K562 (cell line): ENCODE data around the gene MBNL2. TPM values are rescaled to one million over a fixed set of nuclear protein-coding genes. Genes with fewer than 3 reads are reported as not detected.

Experiments used
- ARNT ChIP-seq, 2 experiments: fragments of 450-650 bp; IDR thresholded peaks; 2 replicates each; pipeline ENCODE4 v1.6.1; 2016; ENCODE audit warnings: mild to moderate bottlenecking in 1 of 2
- BCOR ChIP-seq: fragments of 450-650 bp; IDR thresholded peaks from 2 replicates; pipeline ENCODE4 v1.6.1; 2016
- FOS ChIP-seq: IDR thresholded peaks from 3 replicates; pipeline ENCODE4 v1.6.1; 2011; ENCODE audit not compliant: insufficient read length; ENCODE audit errors: extremely low read depth
- FOSL1 ChIP-seq: fragments of 200-800 bp; sonication (Bioruptor generic); conservative IDR thresholded peaks from 2 replicates; pipeline ENCODE4 v1.6.1; 2016; ENCODE audit warnings: missing genetic modification characterization, missing compliant biosample characterization
- KLF10 ChIP-seq: fragments of 250-450 bp; sonication (Bioruptor Pico); IDR thresholded peaks from 2 replicates; pipeline ENCODE4 v1.6.1; 2021; ENCODE audit warnings: matching md5 sums
- MCM2 ChIP-seq: fragments of 450-650 bp; IDR thresholded peaks from 2 replicates; pipeline ENCODE4 v1.6.1; 2017; ENCODE audit warnings: low read depth, mild to moderate bottlenecking
- MCM3 ChIP-seq: fragments of 450-650 bp; IDR thresholded peaks from 2 replicates; pipeline ENCODE4 v1.6.1; 2016
- MEF2A ChIP-seq: IDR thresholded peaks from 2 replicates; pipeline ENCODE4 v1.6.1; 2011; ENCODE audit warnings: low read depth, mild to moderate bottlenecking, low read length, moderate library complexity; ENCODE audit not compliant: control insufficient read depth
- MTF1 ChIP-seq: fragments of 250-450 bp; sonication (Bioruptor Pico); IDR thresholded peaks from 2 replicates; pipeline ENCODE4 v1.9.0; 2021; ENCODE audit warnings: moderate library complexity, mild to moderate bottlenecking, inconsistent platforms, borderline replicate concordance
- MYBL2 ChIP-seq, 2 experiments: fragments of 450-650 bp in 1 of 2; sonication (generic) in 1 of 2; formaldehyde crosslinking in 1 of 2; IDR thresholded peaks; 2 replicates each; pipeline versions ENCODE4 v1.6.1 to v1.8.1; 2017 to 2022; ENCODE audit warnings: borderline replicate concordance in 1 of 2, inconsistent platforms in 1 of 2, low read depth in 1 of 2, mild to moderate bottlenecking in 1 of 2, missing genetic modification reagents in 1 of 2, moderate library complexity in 1 of 2
- NR0B1 ChIP-seq: fragments of 450-650 bp; IDR thresholded peaks from one replicate; pipeline ENCODE4 v1.6.1; 2018; ENCODE audit warnings: mild to moderate bottlenecking, moderate library complexity; ENCODE audit not compliant: partially characterized antibody
- PHF8 ChIP-seq: fragments of 200-600 bp; sonication (generic); IDR thresholded peaks from 2 replicates; pipeline ENCODE4 v1.6.1; 2012; ENCODE audit warnings: mixed run types, mild to moderate bottlenecking, inconsistent platforms, low read length, moderate library complexity, borderline replicate concordance
- SMAD3 ChIP-seq: fragments of 450-650 bp; formaldehyde crosslinking; conservative IDR thresholded peaks from 2 replicates; pipeline ENCODE4 v1.4.0; 2020; ENCODE audit warnings: mild to moderate bottlenecking
- SMAD4 ChIP-seq: fragments of 250-450 bp; sonication (Bioruptor Pico); conservative IDR thresholded peaks from 2 replicates; pipeline ENCODE4 v1.8.0; 2021; ENCODE audit warnings: inconsistent platforms, mild to moderate bottlenecking, moderate library complexity
- TBP ChIP-seq: optimal IDR thresholded peaks from 2 replicates; pipeline ENCODE3; 2011; ENCODE audit warnings: low read depth, low read length, improper control_type of control experiment
- TCF7L2 ChIP-seq: fragments of 150-350 bp; IDR thresholded peaks from 2 replicates; pipeline ENCODE4 v1.6.1; 2016; ENCODE audit warnings: low read depth, mild to moderate bottlenecking, low read length, moderate library complexity
- ZFP1 ChIP-seq: fragments of 450-650 bp; formaldehyde crosslinking; IDR thresholded peaks from 2 replicates; pipeline ENCODE4 v1.4.0; 2020; ENCODE audit warnings: mild to moderate bottlenecking, mixed read lengths
- ZNF124 ChIP-seq: sonication (generic); formaldehyde crosslinking; IDR thresholded peaks from 2 replicates; pipeline ENCODE4 v1.8.1; 2022; ENCODE audit warnings: missing genetic modification reagents
- ZNF280A ChIP-seq: fragments of 450-650 bp; IDR thresholded peaks from 2 replicates; pipeline ENCODE4 v1.6.1; 2018; ENCODE audit warnings: mild to moderate bottlenecking, low read depth; ENCODE audit not compliant: partially characterized antibody
- polyA plus RNA-seq, 8 experiments: library from polyadenylated mRNA; depleted of rRNA in 4 of 8; stranded (reverse) in 5 of 8; unstranded in 3 of 8; fragments of >200 nt; fragmentation: Nextera tagmentation in 2 of 8; fragmentation: Illumina TruSeq in 1 of 8; extraction: Ambion mirVana in 2 of 8; extraction: Trizol in 1 of 8; gene quantifications; 2 replicates each; pipeline versions ENCODE4 v1.2.1 to v1.2.3, GENCODE V29; 2011 to 2014; ENCODE audit warnings: inconsistent platforms in 1 of 8, missing spikeins in 1 of 8
- total RNA-seq, 7 experiments: library from RNA; depleted of rRNA in 6 of 7; stranded (reverse); fragments of >200 nt in 6 of 7; fragmentation: Illumina TruSeq in 2 of 7; extraction: Trizol in 2 of 7; gene quantifications; 2 replicates each; pipeline versions ENCODE4 v1.2.1 to v1.2.3, GENCODE V29; 2011 to 2021; ENCODE audit warnings: low replicate concordance in 1 of 7

Gene MBNL2
- total and polyA plus RNA-seq, 9 of the 15 experiments (the other 6 are each of a cell fraction or from before 2014, with no cell fraction given): 7.0 to 24.8 (median 13.8) TPM

- TF ChIP-seq MYBL2 (IDR thresholded peaks at IDR 0.05; ENCODE audit: low read depth) (no peak), MYBL2 (CRISPR knock-in tag; IDR thresholded peaks at IDR 0.05; ENCODE audit: borderline replicate concordance) (no peak), ARNT (IDR thresholded peaks at IDR 0.05) (no peak), MCM2 (no peak), ZFP1 (CRISPR knock-in tag) (no peak), KLF10 (no peak), ZNF280A (no peak), TCF7L2 (no peak), NR0B1 (no peak), MEF2A (no peak), MCM3 (no peak), PHF8 (peak; percentile 1; the same call in 1 of the 2 replicates), FOS (no peak), ZNF124 (no peak), BCOR (no peak), TBP (no peak), MTF1 (CRISPR knock-in tag) (no peak), FOSL1 (0 out of 2 replicates have a peak, but pooled peaks have one; percentile 29), SMAD4 (no peak), SMAD3 (CRISPR knock-in tag) (no peak)
Observed at GRCh38 chr13:97433727-97434396, 211.7 kb downstream of the MBNL2 start, which contains the start of gene RAP2A (continued).
